Measurements from ENCODE around the gene ADCY3.
"Not testable (repeated sequence)": the region's sequence is repeated elsewhere in the genome, so short reads cannot be mapped to it uniquely, and the experiment has no call there.

The ADCY3 gene

DNA sequence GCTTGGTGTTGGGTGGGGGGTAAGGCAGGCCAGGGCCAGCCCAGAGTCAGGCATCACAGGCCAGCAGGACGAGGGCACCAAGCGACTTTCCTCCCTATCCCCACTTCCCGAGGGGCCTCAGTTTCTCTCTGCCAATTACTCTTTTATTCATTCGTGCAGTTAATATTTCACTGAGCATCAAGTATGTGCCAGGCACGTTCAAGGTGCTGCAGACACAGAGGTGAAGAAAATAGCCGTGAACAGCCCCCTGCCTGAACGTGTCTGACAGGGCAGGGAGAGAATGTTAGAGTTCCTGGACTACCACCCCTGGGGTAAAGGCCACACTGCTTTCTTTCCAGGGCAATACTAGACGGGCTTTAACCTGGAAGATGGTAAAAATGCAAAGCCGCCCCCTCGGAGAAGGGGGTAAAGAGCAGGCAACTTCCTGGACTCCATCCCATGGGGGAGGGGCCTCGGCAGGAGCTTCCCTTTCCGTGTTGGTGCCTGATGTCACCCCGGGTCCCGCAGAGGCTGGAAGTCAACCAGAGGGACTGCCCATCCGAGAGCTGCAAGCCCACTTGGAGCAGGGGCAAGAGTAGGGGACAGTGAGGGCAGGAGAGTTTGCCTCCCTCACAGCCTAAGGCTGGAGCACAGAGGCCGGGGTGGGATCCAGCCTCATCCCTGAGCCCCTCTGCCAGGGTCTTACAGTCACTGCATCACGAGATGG, 79.7 kb downstream of the ADCY3 start:
- H3K4me1 Mint-ChIP-seq: no peaks in the 10 kb centered on the region
- DNase-seq (no peak), ATAC-seq (no peak)
- no peaks in the 10 kb centered on the region for H3K27me3 Mint-ChIP-seq
- H3K27ac Mint-ChIP-seq: no peak overlapping the region
- H3K9me3 Mint-ChIP-seq: no peaks in the 10 kb centered on the region
- H3K4me3 Mint-ChIP-seq: no peak overlapping the region

DNA sequence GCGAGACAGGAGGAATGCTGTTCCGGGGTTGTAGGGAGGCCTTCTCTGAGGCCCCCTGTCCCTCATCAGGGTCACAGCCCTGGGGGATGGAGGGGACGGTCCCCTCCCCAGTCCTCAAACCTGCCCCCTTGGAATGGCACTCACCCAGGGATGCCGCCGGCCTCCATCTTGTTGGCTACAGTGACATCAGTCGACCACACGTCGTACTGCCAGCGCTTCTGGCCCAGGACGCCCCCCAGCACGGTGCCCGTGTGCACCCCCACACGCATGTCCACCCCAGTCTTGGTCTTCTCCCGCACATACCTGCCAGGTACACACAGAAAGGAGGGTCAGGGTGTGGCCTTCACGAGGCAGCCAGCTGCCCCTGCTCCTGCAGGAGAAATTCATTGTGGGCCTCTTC, 80.3 kb downstream of the ADCY3 start:
- Mint-ChIP-seq H3K4me1 (no peaks in the 10 kb centered on the region), H3K27me3 (no peaks in the 10 kb centered on the region), H3K9me3 (no peaks in the 10 kb centered on the region), H3K27ac (no peak overlapping the region), H3K4me3 (no peak overlapping the region)
- ATAC-seq: no peak
- DNase-seq: no peak

DNA sequence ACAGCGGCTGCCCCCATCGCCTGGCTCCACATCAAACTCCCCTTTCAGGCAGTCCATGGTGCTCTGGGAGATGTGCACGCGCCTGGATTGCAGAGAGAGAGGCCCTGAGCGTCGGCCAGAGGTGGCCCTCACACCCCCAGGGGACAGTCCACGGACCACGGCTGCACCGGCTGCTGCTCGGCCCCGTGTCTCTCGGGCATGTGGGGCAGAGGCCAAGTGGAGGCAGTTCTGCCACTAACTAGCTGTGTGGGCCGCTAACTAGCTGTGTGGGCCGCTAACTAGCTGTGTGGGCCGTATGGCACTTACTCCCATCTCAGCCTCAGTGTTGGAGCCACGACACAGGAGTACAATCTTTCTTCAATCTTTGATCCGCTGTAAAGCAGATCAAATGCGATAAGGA, 81.5 kb downstream of the ADCY3 start:
- H3K4me3 Mint-ChIP-seq: no peak overlapping the region
- no peaks in the 10 kb centered on the region for H3K4me1 Mint-ChIP-seq
- no peaks in the 10 kb centered on the region for H3K9me3 Mint-ChIP-seq
- no peak for DNase-seq
- H3K27ac Mint-ChIP-seq: no peak overlapping the region
- H3K27me3 Mint-ChIP-seq: no peaks in the 10 kb centered on the region
- no peak for ATAC-seq

DNA sequence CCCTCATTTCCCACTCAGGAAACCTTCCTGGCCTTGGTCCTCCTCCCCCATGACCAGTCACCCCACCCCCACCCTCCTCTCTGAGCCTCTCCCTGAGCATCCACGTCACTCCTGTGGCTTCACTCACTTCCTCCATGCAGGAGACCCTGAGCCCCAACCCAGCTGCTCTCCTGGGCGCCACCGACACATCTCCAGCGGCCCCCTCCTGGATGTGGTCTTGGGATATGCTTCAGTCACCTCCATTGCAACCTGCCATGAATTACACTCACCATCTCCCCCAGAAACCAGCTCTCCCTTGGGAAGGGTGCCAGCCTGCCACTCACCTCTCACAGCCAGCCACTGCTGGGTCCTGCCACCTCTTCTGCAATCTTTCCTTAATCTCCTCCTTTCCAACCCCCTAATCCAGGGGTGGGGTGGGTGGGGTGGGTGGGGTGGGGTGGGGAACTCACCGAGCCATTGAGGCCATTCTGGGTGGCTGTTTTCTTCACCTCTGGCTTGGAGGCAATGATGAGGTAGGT, 82.0 kb downstream of the ADCY3 start:
- Mint-ChIP-seq H3K9me3 (no peaks in the 10 kb centered on the region), H3K4me3 (no peak overlapping the region), H3K4me1 (no peaks in the 10 kb centered on the region), H3K27me3 (no peaks in the 10 kb centered on the region), H3K27ac (no peak overlapping the region)
- DNase-seq: no peak
- no peak for ATAC-seq

DNA sequence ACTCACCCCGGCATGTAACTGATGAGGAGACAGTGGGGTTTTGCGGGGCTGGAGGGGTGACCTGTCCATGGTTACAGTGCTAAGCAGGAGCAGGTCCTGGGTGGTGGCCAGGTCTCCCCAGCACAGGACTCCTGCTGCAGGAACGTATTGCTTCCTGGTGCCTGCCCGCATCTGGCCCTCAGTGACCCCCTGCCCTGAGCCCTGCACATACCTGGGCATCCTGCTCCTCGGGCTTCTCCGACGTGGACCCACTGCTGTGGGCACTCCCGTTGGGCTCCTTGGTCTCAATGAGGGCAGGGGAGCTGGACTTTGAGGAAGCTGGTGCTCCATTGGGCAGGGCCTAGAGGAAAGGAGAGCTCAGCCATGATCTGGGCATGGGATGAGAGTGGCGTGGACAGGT, 83.3 kb downstream of the ADCY3 start:
- Mint-ChIP-seq H3K9me3 (no peaks in the 10 kb centered on the region), H3K4me1 (no peaks in the 10 kb centered on the region), H3K27ac (no peak overlapping the region), H3K27me3 (no peaks in the 10 kb centered on the region), H3K4me3 (no peak overlapping the region)
- ATAC-seq (no peak), DNase-seq (no peak)

DNA sequence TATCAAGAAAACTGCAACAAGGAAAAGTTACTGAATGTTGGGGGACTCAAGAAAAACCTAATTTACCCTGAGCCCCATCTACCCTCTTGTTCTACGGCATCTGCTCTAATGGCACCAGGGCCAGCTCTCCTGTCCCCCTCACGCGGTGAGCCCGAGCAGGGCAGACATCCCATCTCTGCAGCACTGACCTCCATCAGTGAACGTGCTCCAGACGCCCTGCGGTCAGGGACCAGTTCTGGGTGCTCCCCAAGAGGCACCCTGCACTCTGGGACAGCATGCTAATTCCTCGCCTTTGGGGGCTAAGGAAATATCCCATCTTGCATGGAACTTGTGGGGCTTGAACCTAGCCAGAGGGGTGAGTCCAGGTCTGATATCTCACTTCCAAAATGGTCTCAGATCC, 83.8 kb downstream of the ADCY3 start:
- DNase-seq (no peak), ATAC-seq (no peak)
- H3K4me1 Mint-ChIP-seq: no peaks in the 10 kb centered on the region
- H3K4me3 Mint-ChIP-seq: no peak overlapping the region
- no peaks in the 10 kb centered on the region for H3K9me3 Mint-ChIP-seq
- no peaks in the 10 kb centered on the region for H3K27me3 Mint-ChIP-seq
- H3K27ac Mint-ChIP-seq: peak overlapping the region in 1 of 2 donors; percentile 64

DNA sequence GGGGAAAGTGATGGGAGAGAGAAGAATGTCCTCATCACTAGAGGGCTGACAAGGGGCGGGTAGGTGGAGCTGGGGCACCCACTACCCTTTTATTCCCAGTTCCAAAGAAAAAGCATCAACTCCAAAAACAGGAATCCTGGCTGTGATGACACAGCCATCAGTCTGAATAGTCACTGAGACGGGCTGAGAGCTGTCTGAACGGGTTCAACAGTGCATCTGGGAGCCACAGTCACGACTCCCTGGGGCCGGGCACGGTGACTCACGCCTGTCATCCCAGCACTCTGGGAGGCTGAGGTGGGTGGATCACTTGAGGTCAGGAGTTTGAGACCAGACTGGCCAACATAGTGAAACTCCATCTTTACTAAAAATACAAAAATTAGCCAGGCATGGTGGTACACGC, 84.6 kb downstream of the ADCY3 start:
- not testable (repeated sequence) for H3K27ac Mint-ChIP-seq, DNase-seq, ATAC-seq, H3K4me3 Mint-ChIP-seq, H3K27me3 Mint-ChIP-seq, H3K4me1 Mint-ChIP-seq, H3K9me3 Mint-ChIP-seq

DNA sequence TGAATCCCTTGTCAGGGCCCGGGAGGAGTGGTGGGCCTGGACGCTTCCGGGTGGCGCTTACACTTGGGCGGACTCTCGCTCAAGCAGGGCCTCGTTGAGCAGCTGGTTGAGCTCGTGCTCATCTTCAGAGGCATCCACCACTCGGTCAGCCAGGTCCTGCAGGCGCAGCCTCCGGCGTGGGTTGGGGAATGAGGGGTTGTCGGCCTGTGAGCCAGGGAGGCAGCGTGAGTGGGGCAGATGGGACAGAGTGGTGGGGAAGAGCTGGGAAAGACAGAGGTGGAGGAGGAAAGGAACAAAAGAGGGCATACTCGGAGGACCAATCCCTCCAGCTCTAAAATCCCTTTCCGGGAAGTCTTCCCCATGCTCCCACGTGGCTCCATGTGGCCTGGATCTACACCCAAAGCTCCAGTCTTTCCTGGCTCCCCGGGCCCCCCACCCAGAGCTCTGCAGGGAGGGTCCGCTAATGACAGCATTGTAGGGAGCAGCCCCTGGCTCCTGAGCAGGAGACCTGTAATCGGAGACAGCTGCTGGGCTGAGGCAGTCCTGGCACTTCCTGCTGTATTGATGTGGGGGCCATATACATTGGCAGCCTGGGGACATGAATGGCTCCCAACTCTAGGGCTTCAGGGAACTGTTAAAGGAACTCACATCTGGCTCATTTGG, 85.2 kb downstream of the ADCY3 start:
- H3K9me3 Mint-ChIP-seq: no peaks in the 10 kb centered on the region
- peak overlapping the region in 1 of 2 donors; percentile 57 for H3K27ac Mint-ChIP-seq
- no peaks in the 10 kb centered on the region for H3K27me3 Mint-ChIP-seq
- peak overlapping the region in 1 of 2 donors; percentile 13 for H3K4me3 Mint-ChIP-seq
- no peaks in the 10 kb centered on the region for H3K4me1 Mint-ChIP-seq
- DNase-seq (no peak), ATAC-seq (no peak)

DNA sequence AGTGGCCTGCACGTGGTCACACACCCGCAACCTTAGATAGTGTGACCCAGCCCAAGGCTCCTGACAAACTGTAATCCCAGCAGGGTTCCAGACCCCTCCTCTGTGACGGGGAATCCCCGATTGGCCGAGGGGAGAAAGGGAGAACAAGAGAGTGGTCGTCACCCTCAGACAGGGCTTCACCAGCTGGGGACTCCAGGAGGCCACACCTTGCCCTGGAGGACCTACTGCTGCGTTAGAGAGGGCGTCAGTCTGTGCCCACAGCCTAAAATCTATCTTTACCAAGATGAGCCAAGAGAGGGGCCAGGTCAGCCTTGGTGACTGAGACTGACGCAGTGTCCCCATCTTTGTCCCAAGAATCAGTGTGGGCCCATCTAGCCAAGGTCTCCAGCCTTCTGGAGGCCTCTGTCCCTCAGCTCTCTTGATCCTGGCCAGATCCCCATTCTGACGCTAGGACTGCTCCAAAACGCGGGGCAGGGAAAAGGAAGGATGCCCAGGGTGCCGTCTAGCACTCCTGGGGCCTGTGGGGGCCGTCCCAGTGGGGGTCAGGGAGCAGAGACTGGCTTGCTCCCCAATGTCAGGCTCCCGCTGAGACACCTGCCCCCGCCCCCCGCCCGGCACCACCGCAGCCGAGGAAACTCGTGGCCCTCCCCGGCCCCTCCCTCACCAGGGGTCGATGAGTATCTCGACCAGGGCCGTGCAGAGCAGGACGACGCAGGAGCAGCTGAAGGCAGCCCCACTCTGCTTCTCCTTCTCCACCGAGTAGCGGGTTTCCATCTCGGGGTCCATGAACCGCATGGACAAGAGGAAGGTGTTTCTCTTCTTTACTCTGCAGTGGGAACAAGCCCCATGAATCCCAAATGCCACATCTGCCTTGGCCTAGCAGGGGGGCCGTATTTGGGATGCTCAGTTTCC, 86.0 kb downstream of the ADCY3 start:
- Mint-ChIP-seq H3K27ac (peak overlapping the region in 1 of 2 donors; percentile 65), H3K27me3 (no peaks in the 10 kb centered on the region), H3K9me3 (no peaks in the 10 kb centered on the region), H3K4me3 (no peak overlapping the region), H3K4me1 (no peaks in the 10 kb centered on the region)
- ATAC-seq: no peak
- DNase-seq: no peak

DNA sequence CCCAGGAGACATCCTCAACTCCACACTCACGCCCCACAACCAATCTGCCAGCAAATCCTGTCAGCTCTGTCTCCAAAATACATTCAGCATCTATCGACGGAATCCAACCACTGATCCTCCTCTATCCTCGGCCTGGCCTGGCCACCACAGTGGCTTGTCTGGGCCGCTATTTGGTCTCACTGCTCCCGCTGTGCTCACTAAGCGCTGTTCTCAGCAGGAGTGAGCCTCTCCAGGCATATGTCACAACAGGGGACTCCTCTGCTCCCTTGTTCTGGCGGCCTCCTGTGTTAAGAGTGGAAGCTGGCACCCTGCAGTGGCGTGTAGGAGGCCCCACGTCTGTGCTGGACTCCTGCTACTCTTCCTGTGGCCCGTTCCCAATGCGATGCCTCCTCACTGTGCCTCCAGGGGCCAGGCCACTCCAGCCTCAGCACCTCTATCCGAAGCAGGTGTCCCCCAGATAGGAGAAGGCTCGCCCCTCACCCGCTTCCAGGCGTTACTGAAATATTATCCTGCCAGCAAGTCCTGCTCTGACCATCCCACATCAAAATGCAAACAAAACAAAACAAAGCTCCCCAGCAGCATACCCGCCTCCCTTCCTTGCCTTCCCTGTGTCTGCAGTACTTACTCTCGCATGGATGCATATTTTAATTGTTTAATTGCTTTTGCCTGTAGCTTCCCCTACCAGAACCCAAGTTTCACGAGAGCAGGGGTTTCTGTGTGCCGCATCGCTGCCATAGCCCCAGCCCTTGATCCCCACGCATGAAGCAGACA, 86.9 kb downstream of the ADCY3 start:
- H3K4me1 Mint-ChIP-seq: no peaks in the 10 kb centered on the region
- peak overlapping the region in 1 of 2 donors; percentile 65 for H3K27ac Mint-ChIP-seq
- ATAC-seq (no peak), DNase-seq (no peak)
- no peaks in the 10 kb centered on the region for H3K27me3 Mint-ChIP-seq
- no peaks in the 10 kb centered on the region for H3K9me3 Mint-ChIP-seq
- no peak overlapping the region for H3K4me3 Mint-ChIP-seq

DNA sequence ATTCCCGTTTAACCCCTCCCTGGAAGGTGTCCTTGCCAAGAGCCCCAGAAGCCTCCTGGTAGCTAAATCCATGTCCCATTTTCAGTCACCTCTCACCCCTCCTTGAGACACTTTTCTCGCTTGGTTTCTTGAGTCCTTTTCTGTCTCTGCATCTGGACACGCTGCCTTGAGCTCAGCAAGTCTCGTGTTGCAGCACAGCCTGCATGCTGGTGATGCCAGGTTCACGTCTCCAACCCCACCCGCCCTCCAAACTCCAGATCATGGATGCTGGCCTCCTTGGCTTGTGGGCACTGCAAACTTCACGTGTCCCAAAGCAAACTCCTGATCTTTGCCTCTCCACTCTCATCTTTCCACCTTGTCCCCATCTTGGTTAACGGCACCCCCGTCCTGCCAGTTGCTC, 87.5 kb downstream of the ADCY3 start:
- Mint-ChIP-seq H3K27ac (peak overlapping the region in 1 of 2 donors; percentile 59), H3K4me1 (peaks cover 5% of the 10 kb centered on the region), H3K4me3 (no peak overlapping the region), H3K27me3 (no peaks in the 10 kb centered on the region), H3K9me3 (no peaks in the 10 kb centered on the region)
- ATAC-seq (no peak), DNase-seq (no peak)

DNA sequence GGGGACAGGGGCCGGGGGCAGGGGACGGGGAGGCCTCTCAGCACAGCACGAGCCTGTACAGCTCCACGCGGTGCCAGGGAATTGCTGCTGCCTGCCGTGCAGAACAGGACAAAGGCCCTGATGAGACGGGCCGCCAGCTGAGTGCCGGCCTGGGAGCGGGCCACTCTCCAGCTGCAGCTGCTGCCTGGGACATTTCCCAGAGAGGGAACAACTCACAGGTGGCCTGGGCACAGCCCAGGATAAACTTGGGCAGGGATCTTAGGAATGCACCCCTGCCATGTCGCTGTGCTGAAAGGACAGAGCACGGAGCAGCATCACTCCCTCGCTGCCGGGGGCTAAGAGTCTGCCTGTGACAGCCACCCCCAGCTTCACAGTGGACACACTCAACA, 88.0 kb downstream of the ADCY3 start:
- Mint-ChIP-seq H3K27me3 (no peaks in the 10 kb centered on the region), H3K9me3 (no peaks in the 10 kb centered on the region), H3K4me3 (no peak overlapping the region), H3K27ac (no peak overlapping the region), H3K4me1 (peaks cover 9% of the 10 kb centered on the region)
- no peak for ATAC-seq
- no peak for DNase-seq

DNA sequence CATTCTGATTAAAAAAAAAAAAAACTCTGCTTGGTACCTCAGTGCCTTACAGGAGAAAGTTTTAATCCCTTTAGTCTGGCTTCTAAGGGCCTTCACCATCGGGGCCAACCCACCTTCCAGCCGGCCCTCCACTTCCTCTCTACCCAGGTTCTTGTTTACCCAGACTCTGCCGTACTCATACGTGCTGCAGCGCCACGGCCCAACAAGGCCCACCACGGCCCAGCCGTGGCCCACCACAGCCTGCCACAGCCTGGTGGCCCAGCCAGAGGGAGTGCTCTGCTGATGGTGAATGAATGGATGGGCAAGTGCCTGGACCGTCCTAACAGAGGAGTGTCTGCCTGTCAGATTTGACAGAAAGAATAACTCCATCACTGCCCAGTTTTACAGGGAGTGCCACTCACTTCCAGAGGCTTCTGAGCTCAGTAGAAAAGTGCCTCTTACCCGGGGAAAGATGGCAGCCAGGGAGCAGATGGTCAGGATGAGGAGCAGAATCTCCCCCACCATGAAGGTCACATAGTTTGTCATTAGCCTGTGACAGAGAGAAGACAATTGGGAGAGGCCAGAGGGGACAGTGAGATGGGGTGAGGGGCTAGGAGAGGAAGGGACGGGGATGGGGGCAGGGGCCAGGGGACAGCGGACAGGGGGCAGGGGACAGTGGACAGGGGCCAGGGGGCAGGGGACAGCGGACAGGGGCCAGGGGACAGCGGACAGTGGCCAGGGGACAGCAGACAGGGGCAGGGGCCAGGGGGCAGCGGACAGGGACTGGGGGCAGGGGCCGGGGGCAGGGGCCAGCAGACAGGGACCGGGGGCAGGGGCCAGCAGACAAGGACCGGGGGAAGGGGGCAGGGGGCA, 88.6 kb downstream of the ADCY3 start:
- H3K27me3 Mint-ChIP-seq: no peaks in the 10 kb centered on the region
- ATAC-seq: peak; percentile 27
- no peak overlapping the region for H3K4me3 Mint-ChIP-seq
- no peak for DNase-seq
- H3K9me3 Mint-ChIP-seq: no peaks in the 10 kb centered on the region
- peaks cover 13% of the 10 kb centered on the region for H3K4me1 Mint-ChIP-seq
- peak overlapping the region in 1 of 2 donors; percentile 77 for H3K27ac Mint-ChIP-seq

DNA sequence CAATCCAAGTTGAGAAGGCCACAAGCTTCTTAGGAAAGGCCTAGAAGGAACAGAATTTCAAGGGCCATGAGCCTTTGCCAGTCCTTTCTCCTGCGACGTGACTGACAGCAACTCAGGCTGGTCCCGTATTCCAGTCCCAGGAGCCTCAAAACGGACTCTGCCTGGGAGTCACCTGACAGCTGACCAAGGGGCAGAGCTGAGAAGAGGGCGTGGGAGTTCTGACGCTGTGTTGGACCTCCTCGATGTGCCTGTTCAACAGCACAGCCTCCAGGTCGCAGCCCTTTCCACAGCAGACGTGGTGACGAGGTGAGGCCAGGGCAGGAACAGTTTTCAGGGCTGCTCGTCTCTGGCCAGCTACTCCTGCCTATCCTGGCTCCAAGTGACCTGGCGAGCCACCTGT, 89.3 kb downstream of the ADCY3 start:
- H3K27me3 Mint-ChIP-seq: no peaks in the 10 kb centered on the region

More for the DNA sequence above, 89.3 kb downstream of the ADCY3 start:
- no peak for DNase-seq
- no peak overlapping the region for H3K4me3 Mint-ChIP-seq
- H3K9me3 Mint-ChIP-seq: no peaks in the 10 kb centered on the region
- ATAC-seq: no peak
- no peak overlapping the region for H3K27ac Mint-ChIP-seq
- H3K4me1 Mint-ChIP-seq: peaks cover 20% of the 10 kb centered on the region
